ENCODE measurements around the gene SYTL2.

The SYTL2 gene

GRCh38 chr11:85750646-85751045 lies 60.3 kb downstream of the SYTL2 start:
- in situ Hi-C loops (cut with MboI; ENCODE audit: low pct_unique_long_range_greater_than_20kb, low sequenced_read_pairs, unreplicated experiment), result no loop called here
- DNase-seq (ENCODE audit: low spot score), result no peak
- no peak for TF ChIP-seq CTCF (IDR thresholded peaks at IDR 0.05; ENCODE audit: extremely low read depth, insufficient read depth, missing control alignments)

- in situ Hi-C loops (cut with MboI; ENCODE audit: low pct_unique_long_range_greater_than_20kb, low sequenced_read_pairs, unreplicated experiment), result no loop called here
- no peak for DNase-seq (ENCODE audit: low spot score)
- TF ChIP-seq CTCF (IDR thresholded peaks at IDR 0.05; ENCODE audit: extremely low read depth, insufficient read depth, missing control alignments), result no peak
These were observed 61.1 kb downstream of the SYTL2 start for GRCh38 chr11:85749884-85750283.

- no peak for TF ChIP-seq CTCF (IDR thresholded peaks at IDR 0.05; ENCODE audit: extremely low read depth, insufficient read depth, missing control alignments)
- DNase-seq (ENCODE audit: low spot score), result no peak
- in situ Hi-C loops (cut with MboI; ENCODE audit: low pct_unique_long_range_greater_than_20kb, low sequenced_read_pairs, unreplicated experiment), result no loop called here
These were observed 61.6 kb downstream of the SYTL2 start for GRCh38 chr11:85749287-85749834.

- TF ChIP-seq CTCF (IDR thresholded peaks at IDR 0.05; ENCODE audit: extremely low read depth, insufficient read depth, missing control alignments), result no peak
- DNase-seq (ENCODE audit: low spot score), result no peak
- in situ Hi-C loops (cut with MboI; ENCODE audit: low pct_unique_long_range_greater_than_20kb, low sequenced_read_pairs, unreplicated experiment), result no loop called here
These were observed 62.5 kb downstream of the SYTL2 start for GRCh38 chr11:85748455-85748891.

GRCh38 chr11:85746670-85747069 lies 64.3 kb downstream of the SYTL2 start:
- DNase-seq (ENCODE audit: low spot score), result no peak
- in situ Hi-C loops (cut with MboI; ENCODE audit: low pct_unique_long_range_greater_than_20kb, low sequenced_read_pairs, unreplicated experiment), result no loop called here
- no peak for TF ChIP-seq CTCF (IDR thresholded peaks at IDR 0.05; ENCODE audit: extremely low read depth, insufficient read depth, missing control alignments)

GRCh38 chr11:85745626-85746025 lies 65.3 kb downstream of the SYTL2 start:
- TF ChIP-seq CTCF (IDR thresholded peaks at IDR 0.05; ENCODE audit: extremely low read depth, insufficient read depth, missing control alignments), result no peak
- no peak for DNase-seq (ENCODE audit: low spot score)
- in situ Hi-C loops (cut with MboI; ENCODE audit: low pct_unique_long_range_greater_than_20kb, low sequenced_read_pairs, unreplicated experiment), result no loop called here

GRCh38 chr11:85742873-85743275 lies 68.1 kb downstream of the SYTL2 start:
- in situ Hi-C loops (cut with MboI; ENCODE audit: low pct_unique_long_range_greater_than_20kb, low sequenced_read_pairs, unreplicated experiment), result no loop called here
- no peak for DNase-seq (ENCODE audit: low spot score)
- TF ChIP-seq CTCF (IDR thresholded peaks at IDR 0.05; ENCODE audit: extremely low read depth, insufficient read depth, missing control alignments), result no peak

Data from GM13977 (cell line).